ENCODE data around the gene CDKN1B. TPM values are rescaled to one million over a fixed set of nuclear protein-coding genes. Genes with fewer than 3 reads are reported as not detected.

CDKN1B gene
- polyA plus RNA-seq, 2 donors, result 17.5 to 26.2 TPM

- no peaks in the 10 kb centered on the region for H3K36me3 ChIP-seq (ENCODE audit: control insufficient read depth in 2 of 2, insufficient read depth in 2 of 2, low read length in 1 of 2)
- peaks cover 0 to 3% of the 10 kb centered on the region in 2 donors for H3K4me1 ChIP-seq (ENCODE audit: control insufficient read depth in 2 of 2, insufficient read depth in 2 of 2, low read length in 1 of 2)
- H3K27ac ChIP-seq (ENCODE audit: low read depth in 2 of 2, low read length in 1 of 2), result no peak overlapping the region
- peak overlapping the region in 1 of 2 donors; percentile 32 for H3K4me3 ChIP-seq (ENCODE audit: low read depth in 1 of 2, low read length in 2 of 2)
- no peaks in the 10 kb centered on the region for H3K27me3 ChIP-seq (ENCODE audit: control insufficient read depth in 1 of 2, insufficient read depth in 2 of 2, low read length in 2 of 2)
- H3K9me3 ChIP-seq (ENCODE audit: control insufficient read depth in 2 of 2, insufficient read depth in 1 of 2, low read depth in 1 of 2, low read length in 1 of 2), result no peaks in the 10 kb centered on the region
- WGBS, 2 donors, result 5 to 12% methylated on average over 3 of the region's 3 CpGs
These were observed 5.4 kb downstream of the CDKN1B start for GRCh38 chr12:12722435-12723148.

GRCh38 chr12:12723149-12723680, 6.0 kb downstream of the CDKN1B start:
- H3K36me3 ChIP-seq (ENCODE audit: control insufficient read depth in 2 of 2, insufficient read depth in 2 of 2, low read length in 1 of 2), result no peaks in the 10 kb centered on the region
- H3K27me3 ChIP-seq (ENCODE audit: control insufficient read depth in 1 of 2, insufficient read depth in 2 of 2, low read length in 2 of 2), result no peaks in the 10 kb centered on the region
- H3K4me3 ChIP-seq (ENCODE audit: low read depth in 1 of 2, low read length in 2 of 2), result peak overlapping the region; percentile 65 to 95
- peak overlapping the region; percentile 100 for H3K27ac ChIP-seq (ENCODE audit: low read depth in 2 of 2, low read length in 1 of 2)
- H3K4me1 ChIP-seq (ENCODE audit: control insufficient read depth in 2 of 2, insufficient read depth in 2 of 2, low read length in 1 of 2), result peaks cover 0 to 3% of the 10 kb centered on the region in 2 donors
- no peaks in the 10 kb centered on the region for H3K9me3 ChIP-seq (ENCODE audit: control insufficient read depth in 2 of 2, insufficient read depth in 1 of 2, low read depth in 1 of 2, low read length in 1 of 2)
- WGBS, 2 donors, result 6 to 8% methylated on average over 11 of the region's 11 CpGs

- Histone ChIP-seq H3K36me3 (ENCODE audit: control insufficient read depth in 2 of 2, insufficient read depth in 2 of 2, low read length in 1 of 2) (no peaks in the 10 kb centered on the region), H3K27me3 (ENCODE audit: control insufficient read depth in 1 of 2, insufficient read depth in 2 of 2, low read length in 2 of 2) (no peaks in the 10 kb centered on the region), H3K4me3 (ENCODE audit: low read depth in 1 of 2, low read length in 2 of 2) (peak overlapping the region; percentile 65 to 95), H3K4me1 (ENCODE audit: control insufficient read depth in 2 of 2, insufficient read depth in 2 of 2, low read length in 1 of 2) (peaks cover 0 to 3% of the 10 kb centered on the region in 2 donors), H3K9me3 (ENCODE audit: control insufficient read depth in 2 of 2, insufficient read depth in 1 of 2, low read depth in 1 of 2, low read length in 1 of 2) (no peaks in the 10 kb centered on the region), H3K27ac (ENCODE audit: low read depth in 2 of 2, low read length in 1 of 2) (peak overlapping the region; percentile 100)
- 0 to 1% methylated on average over 87 to 89 of the region's 89 CpGs for WGBS, 2 donors
These were observed 6.7 kb downstream of the CDKN1B start for GRCh38 chr12:12723681-12724420.

- 0 to 1% methylated on average over 43 to 46 of the region's 46 CpGs for WGBS, 2 donors
These were observed 7.4 kb downstream of the CDKN1B start for GRCh38 chr12:12724421-12725085.

GRCh38 chr12:12725086-12725955, 8.2 kb downstream of the CDKN1B start:
- Histone ChIP-seq H3K27ac (ENCODE audit: low read depth in 2 of 2, low read length in 1 of 2) (peak overlapping the region; percentile 100), H3K27me3 (ENCODE audit: control insufficient read depth in 1 of 2, insufficient read depth in 2 of 2, low read length in 2 of 2) (no peaks in the 10 kb centered on the region), H3K4me3 (ENCODE audit: low read depth in 1 of 2, low read length in 2 of 2) (peak overlapping the region; percentile 65 to 95), H3K9me3 (ENCODE audit: control insufficient read depth in 2 of 2, insufficient read depth in 1 of 2, low read depth in 1 of 2, low read length in 1 of 2) (no peaks in the 10 kb centered on the region), H3K4me1 (ENCODE audit: control insufficient read depth in 2 of 2, insufficient read depth in 2 of 2, low read length in 1 of 2) (peaks cover 0 to 3% of the 10 kb centered on the region in 2 donors), H3K36me3 (ENCODE audit: control insufficient read depth in 2 of 2, insufficient read depth in 2 of 2, low read length in 1 of 2) (no peaks in the 10 kb centered on the region)
- 1% methylated on average over 81 to 93 of the region's 93 CpGs for WGBS, 2 donors

More at GRCh38 chr12:12724421-12725085, 7.4 kb downstream of the CDKN1B start:
- Histone ChIP-seq H3K9me3 (ENCODE audit: control insufficient read depth in 2 of 2, insufficient read depth in 1 of 2, low read depth in 1 of 2, low read length in 1 of 2) (no peaks in the 10 kb centered on the region), H3K27me3 (ENCODE audit: control insufficient read depth in 1 of 2, insufficient read depth in 2 of 2, low read length in 2 of 2) (no peaks in the 10 kb centered on the region), H3K4me3 (ENCODE audit: low read depth in 1 of 2, low read length in 2 of 2) (peak overlapping the region; percentile 65 to 95), H3K27ac (ENCODE audit: low read depth in 2 of 2, low read length in 1 of 2) (peak overlapping the region; percentile 100), H3K4me1 (ENCODE audit: control insufficient read depth in 2 of 2, insufficient read depth in 2 of 2, low read length in 1 of 2) (peaks cover 0 to 3% of the 10 kb centered on the region in 2 donors), H3K36me3 (ENCODE audit: control insufficient read depth in 2 of 2, insufficient read depth in 2 of 2, low read length in 1 of 2) (no peaks in the 10 kb centered on the region)

- Histone ChIP-seq H3K36me3 (ENCODE audit: control insufficient read depth in 2 of 2, insufficient read depth in 2 of 2, low read length in 1 of 2) (no peaks in the 10 kb centered on the region), H3K27ac (ENCODE audit: low read depth in 2 of 2, low read length in 1 of 2) (peak overlapping the region; percentile 100), H3K4me3 (ENCODE audit: low read depth in 1 of 2, low read length in 2 of 2) (peak overlapping the region; percentile 65 to 95), H3K27me3 (ENCODE audit: control insufficient read depth in 1 of 2, insufficient read depth in 2 of 2, low read length in 2 of 2) (no peaks in the 10 kb centered on the region), H3K4me1 (ENCODE audit: control insufficient read depth in 2 of 2, insufficient read depth in 2 of 2, low read length in 1 of 2) (peaks cover 0 to 3% of the 10 kb centered on the region in 2 donors), H3K9me3 (ENCODE audit: control insufficient read depth in 2 of 2, insufficient read depth in 1 of 2, low read depth in 1 of 2, low read length in 1 of 2) (no peaks in the 10 kb centered on the region)
- WGBS, 2 donors, result 1% methylated on average over 26 of the region's 26 CpGs
These were observed 8.9 kb downstream of the CDKN1B start for GRCh38 chr12:12725956-12726554.

- H3K4me1 ChIP-seq (ENCODE audit: control insufficient read depth in 2 of 2, insufficient read depth in 2 of 2, low read length in 1 of 2), result peaks cover 0 to 3% of the 10 kb centered on the region in 2 donors
- 17 to 19% methylated on average over 6 of the region's 6 CpGs for WGBS, 2 donors
- no peaks in the 10 kb centered on the region for H3K27me3 ChIP-seq (ENCODE audit: control insufficient read depth in 1 of 2, insufficient read depth in 2 of 2, low read length in 2 of 2)
- no peaks in the 10 kb centered on the region for H3K9me3 ChIP-seq (ENCODE audit: control insufficient read depth in 2 of 2, insufficient read depth in 1 of 2, low read depth in 1 of 2, low read length in 1 of 2)
- peak overlapping the region; percentile 23 to 65 for H3K4me3 ChIP-seq (ENCODE audit: low read depth in 1 of 2, low read length in 2 of 2)
- no peaks in the 10 kb centered on the region for H3K36me3 ChIP-seq (ENCODE audit: control insufficient read depth in 2 of 2, insufficient read depth in 2 of 2, low read length in 1 of 2)
- H3K27ac ChIP-seq (ENCODE audit: low read depth in 2 of 2, low read length in 1 of 2), result peak overlapping the region; percentile 42 to 85
These were observed 9.5 kb downstream of the CDKN1B start for GRCh38 chr12:12726555-12727093.

- peaks cover 0 to 3% of the 10 kb centered on the region in 2 donors for H3K4me1 ChIP-seq (ENCODE audit: control insufficient read depth in 2 of 2, insufficient read depth in 2 of 2, low read length in 1 of 2)
- no peaks in the 10 kb centered on the region for H3K36me3 ChIP-seq (ENCODE audit: control insufficient read depth in 2 of 2, insufficient read depth in 2 of 2, low read length in 1 of 2)
- H3K9me3 ChIP-seq (ENCODE audit: control insufficient read depth in 2 of 2, insufficient read depth in 1 of 2, low read depth in 1 of 2, low read length in 1 of 2), result no peaks in the 10 kb centered on the region
- H3K27me3 ChIP-seq (ENCODE audit: control insufficient read depth in 1 of 2, insufficient read depth in 2 of 2, low read length in 2 of 2), result no peaks in the 10 kb centered on the region
- no peak overlapping the region for H3K4me3 ChIP-seq (ENCODE audit: low read depth in 1 of 2, low read length in 2 of 2)
- H3K27ac ChIP-seq (ENCODE audit: low read depth in 2 of 2, low read length in 1 of 2), result no peak overlapping the region
These were observed 14.0 kb downstream of the CDKN1B start for GRCh38 chr12:12731178-12731577.

Measured in esophagus (tissue), 2 donors.